ENCODE results near the gene PCDH1. TPM values are rescaled to one million over a fixed set of nuclear protein-coding genes. Genes with fewer than 3 reads are reported as not detected.
A peak's percentile ranks its signal among the peaks of the same experiment; 100 is the strongest.

Gene PCDH1
- total and polyA plus RNA-seq, 2 of the 8 experiments (the other 6 are each of a cell fraction or from before 2014, with no cell fraction given): 101 to 102 TPM

GRCh38 chr5:141865406-141865805 lies 12.8 kb downstream of the PCDH1 start:
- no peak overlapping the region for H2BK12ac ChIP-seq (ENCODE audit: low read depth, low read length)
- no peak overlapping the region for H3K4me2 ChIP-seq (ENCODE audit: insufficient read depth in 1 of 2, low read depth in 2 of 2, low read length in 2 of 2)

More at GRCh38 chr5:141865406-141865805, 12.8 kb downstream of the PCDH1 start:
- H3K27me3 ChIP-seq (replicated peaks in 1 of 4; ENCODE audit: control insufficient read depth in 3 of 4, extremely low read depth in 1 of 4, insufficient read depth in 3 of 4, low read length in 3 of 4): no peaks in the 10 kb centered on the region
- 91% methylated on average over 2 of the region's 2 CpGs; no CpG with 5 or more reads in 1 of the 2 experiments for WGBS, 2 experiments (ENCODE audit: extremely low coverage in 1 of 2, insufficient coverage in 1 of 2, insufficient read length in 1 of 2, insufficient replicate concordance in 2 of 2, low coverage in 1 of 2, low lambda C conversion rate in 2 of 2, missing lambda C conversion rate in 1 of 2)
- no peak for DNase-seq (ENCODE audit: low read depth in 1 of 2, low spot score in 2 of 2)
- ChIA-PET CTCF (ENCODE audit: partially characterized antibody) (interaction anchor here (1.4 to 1.5 kb wide), 2 partner anchors 23 to 52 kb away, joined by 4 to 6 read pairs; no protein-coding TSS in a partner anchor), POLR2A (ENCODE audit: partially characterized antibody) (interaction anchor here (1.7 kb wide), 1 partner anchor 12 kb away, joined by 5 read pairs; the partner anchor contains the start of gene PCDH1)
- H3K14ac ChIP-seq (ENCODE audit: insufficient read length): no peak overlapping the region
- H2BK20ac ChIP-seq (ENCODE audit: low read length): no peak overlapping the region
- H4K5ac ChIP-seq (ENCODE audit: insufficient read length, low read depth, low read length): no peak overlapping the region
- H3K23ac ChIP-seq (ENCODE audit: insufficient read length): no peak overlapping the region
- H2AFZ ChIP-seq (ENCODE audit: low read length): no peak overlapping the region
- H3K79me2 ChIP-seq (ENCODE audit: control insufficient read depth in 1 of 2, insufficient read depth in 2 of 2, low read length in 2 of 2): peaks cover 0 to 63% of the 10 kb centered on the region in 2 experiments; a peak in 2 of 4 replicates
- TF ChIP-seq BRCA1 (IDR thresholded peaks at IDR 0.05; ENCODE audit: low read depth, low read length): no peak
- TF ChIP-seq POLR2AphosphoS5 (IDR thresholded peaks at IDR 0.05; ENCODE audit: low read depth, low read length): peak; percentile 49; the same call in 1 of the 2 replicates
- no peak for TF ChIP-seq SP2 (IDR thresholded peaks at IDR 0.05; ENCODE audit: low read length)
- TF ChIP-seq HDAC6 (IDR thresholded peaks at IDR 0.05; ENCODE audit: low read depth, low read length): no peak
- TF ChIP-seq TBP (IDR thresholded peaks at IDR 0.05; ENCODE audit: low read depth, low read length): no peak
- no peak for TF ChIP-seq SUZ12 (IDR thresholded peaks at IDR 0.05; ENCODE audit: low read length)
- TF ChIP-seq CREB1 (IDR thresholded peaks at IDR 0.05): no peak
- no peak for TF ChIP-seq TEAD4 (IDR thresholded peaks at IDR 0.05; ENCODE audit: low read depth, low read length)
- no peak overlapping the region for H2BK5ac ChIP-seq (ENCODE audit: low read depth, low read length)
- H4K20me1 ChIP-seq (replicated peaks in 1 of 2; ENCODE audit: control insufficient read depth in 1 of 2, insufficient read depth in 2 of 2, low read length in 2 of 2): peaks cover 33 to 50% of the 10 kb centered on the region in 2 experiments
- no peak overlapping the region for H4K8ac ChIP-seq (ENCODE audit: extremely low read depth, insufficient read depth, low read length)
- no peak overlapping the region for H3K18ac ChIP-seq (ENCODE audit: extremely low read depth, low read length)
- H3K79me1 ChIP-seq (ENCODE audit: low read depth, low read length): peaks cover 39% of the 10 kb centered on the region
- no peak overlapping the region for H3K9ac ChIP-seq (replicated peaks in 1 of 4; ENCODE audit: extremely low read depth in 1 of 4, low read depth in 3 of 4, low read length in 3 of 4)
- peaks cover 5 to 10% (median 6%) of the 10 kb centered on the region in 4 experiments for H3K4me1 ChIP-seq (replicated peaks in 1 of 4; ENCODE audit: control insufficient read depth in 3 of 4, insufficient read depth in 4 of 4, low read length in 3 of 4)
- H2BK120ac ChIP-seq (replicated peaks; ENCODE audit: low read depth, low read length): no peak overlapping the region
- H3K56ac ChIP-seq (replicated peaks; ENCODE audit: insufficient read length, low read depth, low read length): no peak overlapping the region
- peaks cover 38 to 79% (median 71%) of the 10 kb centered on the region in 4 experiments for H3K36me3 ChIP-seq (ENCODE audit: control insufficient read depth in 2 of 4, insufficient read depth in 4 of 4, low read length in 3 of 4)
- H3K4me3 ChIP-seq (ENCODE audit: extremely low read depth in 1 of 4, insufficient read depth in 2 of 4, low read depth in 3 of 4, low read length in 4 of 4): no peak overlapping the region
- no peak overlapping the region for H2BK15ac ChIP-seq (ENCODE audit: low read length)
- no peak overlapping the region for H2AK5ac ChIP-seq (ENCODE audit: low read depth, low read length)
- no peak overlapping the region for H4K91ac ChIP-seq (replicated peaks; ENCODE audit: insufficient read length, low read length)
- H3K27ac ChIP-seq (ENCODE audit: low read depth, low read length): no peak overlapping the region
- no peaks in the 10 kb centered on the region for H3K23me2 ChIP-seq (ENCODE audit: low read depth, low read length)
- FAIRE-seq: no peak
- H3K4ac ChIP-seq (replicated peaks; ENCODE audit: insufficient read length, low read depth, low read length): no peak overlapping the region
- H3K9me3 ChIP-seq (ENCODE audit: insufficient read depth in 2 of 2, low read depth in 1 of 2, low read length in 1 of 2): no peaks in the 10 kb centered on the region; a peak in 1 of 4 replicates

Data from H1 (cell line).